K562 (cell line): ENCODE data around the gene MRAP2. TPM values are rescaled to one million over a fixed set of nuclear protein-coding genes. Genes with fewer than 3 reads are reported as not detected.

ENCODE experiments used
- CCAR2 ChIP-seq: fragments of 200-400 bp; formaldehyde crosslinking; IDR thresholded peaks from 2 replicates; pipeline ENCODE4 v1.6.1; 2017; ENCODE audit warnings: mild to moderate bottlenecking, low read depth, low read length
- DLX4 ChIP-seq: fragments of 250-450 bp; sonication (Bioruptor Pico); IDR thresholded peaks from 2 replicates; pipeline ENCODE4 v1.6.1; 2021; ENCODE audit warnings: mild to moderate bottlenecking
- FOXJ2 ChIP-seq: fragments of 200-800 bp; sonication (Bioruptor generic); IDR thresholded peaks from 2 replicates; pipeline ENCODE4 v1.6.1; 2016; ENCODE audit warnings: missing genetic modification characterization, missing compliant biosample characterization
- HMGN3 ChIP-seq: IDR thresholded peaks from 2 replicates; pipeline ENCODE4 v1.6.1; 2011; ENCODE audit warnings: borderline replicate concordance, low read depth, mild to moderate bottlenecking, mixed read lengths, low read length; ENCODE audit not compliant: insufficient read length; ENCODE audit errors: extremely low read depth
- NEUROD1 ChIP-seq: fragments of 150-350 bp; IDR thresholded peaks from 2 replicates; pipeline ENCODE4 v1.6.1; 2014; ENCODE audit warnings: borderline replicate concordance, low read length, low read depth; ENCODE audit not compliant: partially characterized antibody
- NFXL1 ChIP-seq: fragments of 450-650 bp; formaldehyde crosslinking; IDR thresholded peaks from 2 replicates; pipeline ENCODE4 v1.4.0; 2021; ENCODE audit warnings: mild to moderate bottlenecking
- PCBP2 ChIP-seq: fragments of 200-400 bp; formaldehyde crosslinking; IDR thresholded peaks from 2 replicates; pipeline ENCODE4 v1.6.1; 2018; ENCODE audit warnings: low read length, low read depth, mild to moderate bottlenecking, moderate library complexity; ENCODE audit not compliant: poor library complexity, severe bottlenecking
- PHF20 ChIP-seq: fragments of 450-650 bp; IDR thresholded peaks from 2 replicates; pipeline ENCODE4 v1.6.1; 2018; ENCODE audit not compliant: partially characterized antibody
- PKNOX1 ChIP-seq: fragments of 450-650 bp; IDR thresholded peaks from 2 replicates; pipeline ENCODE4 v1.6.1; 2016
- RFX1 ChIP-seq: fragments of 450-650 bp; IDR thresholded peaks from 2 replicates; pipeline ENCODE4 v1.6.1; 2016; ENCODE audit warnings: mild to moderate bottlenecking, moderate library complexity
- ZBTB1 ChIP-seq: sonication (generic); formaldehyde crosslinking; IDR thresholded peaks from 2 replicates; pipeline ENCODE4 v1.8.1; 2023; ENCODE audit warnings: missing genetic modification reagents, low read depth, mild to moderate bottlenecking, borderline replicate concordance
- ZBTB26 ChIP-seq: fragments of 450-650 bp; formaldehyde crosslinking; IDR thresholded peaks from 2 replicates; pipeline ENCODE4 v1.4.0; 2022; ENCODE audit warnings: missing genetic modification characterization
- ZNF121 ChIP-seq: sonication (generic); formaldehyde crosslinking; conservative IDR thresholded peaks from 2 replicates; pipeline ENCODE4 v1.8.0; 2022; ENCODE audit warnings: missing genetic modification reagents
- ZNF140 ChIP-seq: fragments of 250-450 bp; sonication (Bioruptor Pico); IDR thresholded peaks from 2 replicates; pipeline ENCODE4 v1.8.0; 2021; ENCODE audit warnings: moderate library complexity, mild to moderate bottlenecking, inconsistent platforms
- ZNF395 ChIP-seq: fragments of 200-800 bp; sonication (Bioruptor generic); IDR thresholded peaks from 2 replicates; pipeline ENCODE4 v1.6.1; 2017; ENCODE audit warnings: missing genetic modification characterization, missing compliant biosample characterization
- ZNF707 ChIP-seq: fragments of 250-450 bp; sonication (Bioruptor Pico); conservative IDR thresholded peaks from 2 replicates; pipeline ENCODE4 v1.8.0; 2022; ENCODE audit warnings: inconsistent platforms, mild to moderate bottlenecking, moderate library complexity
- ZSCAN29 ChIP-seq: fragments of 450-650 bp; IDR thresholded peaks from 2 replicates; pipeline ENCODE4 v1.6.1; 2017
- polyA plus RNA-seq, 8 experiments: library from polyadenylated mRNA; depleted of rRNA in 4 of 8; stranded (reverse) in 5 of 8; unstranded in 3 of 8; fragments of >200 nt; fragmentation: Nextera tagmentation in 2 of 8; fragmentation: Illumina TruSeq in 1 of 8; extraction: Ambion mirVana in 2 of 8; extraction: Trizol in 1 of 8; gene quantifications; 2 replicates each; pipeline versions ENCODE4 v1.2.1 to v1.2.3, GENCODE V29; 2011 to 2014; ENCODE audit warnings: inconsistent platforms in 1 of 8, missing spikeins in 1 of 8
- total RNA-seq, 7 experiments: library from RNA; depleted of rRNA in 6 of 7; stranded (reverse); fragments of >200 nt in 6 of 7; fragmentation: Illumina TruSeq in 2 of 7; extraction: Trizol in 2 of 7; gene quantifications; 2 replicates each; pipeline versions ENCODE4 v1.2.1 to v1.2.3, GENCODE V29; 2011 to 2021; ENCODE audit warnings: low replicate concordance in 1 of 7

The MRAP2 gene
- total and polyA plus RNA-seq, 9 of the 15 experiments (the other 6 are each of a cell fraction or from before 2014, with no cell fraction given), result 5.9 to 38.9 (median 9.3) TPM

- no peak for TF ChIP-seq ZSCAN29
- TF ChIP-seq PCBP2, result no peak
- peak; percentile 37 for TF ChIP-seq RFX1
- no peak for TF ChIP-seq ZBTB1
- no peak for TF ChIP-seq NEUROD1
- TF ChIP-seq DLX4, result no peak
- no peak for TF ChIP-seq NFXL1 (CRISPR knock-in tag)
- no peak for TF ChIP-seq HMGN3
- no peak for TF ChIP-seq ZNF140
- TF ChIP-seq ZNF707 (CRISPR knock-in tag), result no peak
- no peak for TF ChIP-seq ZNF121 (CRISPR knock-in tag)
- no peak for TF ChIP-seq ZNF395
- TF ChIP-seq ZBTB26 (CRISPR knock-in tag), result no peak
- TF ChIP-seq PKNOX1, result peak; percentile 64
- TF ChIP-seq FOXJ2 (tag), result 0 out of 2 replicates have a peak, but pooled peaks have one; percentile 29
- TF ChIP-seq CCAR2, result no peak
- no peak for TF ChIP-seq PHF20
Measured at GRCh38 chr6:84078335-84078734, 44.8 kb downstream of the MRAP2 start (continued).
